ENCODE results near the gene MICAL3.
A peak's percentile ranks its signal among the peaks of the same experiment; 100 is the strongest.
"Not testable (repeated sequence)": the region's sequence is repeated elsewhere in the genome, so short reads cannot be mapped to it uniquely, and the experiment has no call there.

The MICAL3 gene

GRCh38 chr22:18060646-18061620 lies 36.6 kb upstream of the MICAL3 start:
- in situ Hi-C loops (cut with HindIII; ENCODE audit: low pct_ligation_motif_present, low pct_unique_long_range_greater_than_20kb, low sequenced_read_pairs), result no loop called here
- DNase-seq, result peak; percentile 97

GRCh38 chr22:18059991-18060390 lies 35.6 kb upstream of the MICAL3 start:
- in situ Hi-C loops (cut with HindIII; ENCODE audit: low pct_ligation_motif_present, low pct_unique_long_range_greater_than_20kb, low sequenced_read_pairs), result no loop called here
- no peak for DNase-seq

- in situ Hi-C loops (cut with HindIII; ENCODE audit: low pct_ligation_motif_present, low pct_unique_long_range_greater_than_20kb, low sequenced_read_pairs), result no loop called here
- no peak for DNase-seq
Observed at GRCh38 chr22:18059473-18059872, 35.1 kb upstream of the MICAL3 start.

GRCh38 chr22:18059094-18059417 lies 34.7 kb upstream of the MICAL3 start:
- DNase-seq, result no peak
- in situ Hi-C loops (cut with HindIII; ENCODE audit: low pct_ligation_motif_present, low pct_unique_long_range_greater_than_20kb, low sequenced_read_pairs), result no loop called here

GRCh38 chr22:18058371-18059093 lies 34.2 kb upstream of the MICAL3 start:
- in situ Hi-C loops (cut with HindIII; ENCODE audit: low pct_ligation_motif_present, low pct_unique_long_range_greater_than_20kb, low sequenced_read_pairs), result no loop called here
- DNase-seq, result no peak

DNA sequence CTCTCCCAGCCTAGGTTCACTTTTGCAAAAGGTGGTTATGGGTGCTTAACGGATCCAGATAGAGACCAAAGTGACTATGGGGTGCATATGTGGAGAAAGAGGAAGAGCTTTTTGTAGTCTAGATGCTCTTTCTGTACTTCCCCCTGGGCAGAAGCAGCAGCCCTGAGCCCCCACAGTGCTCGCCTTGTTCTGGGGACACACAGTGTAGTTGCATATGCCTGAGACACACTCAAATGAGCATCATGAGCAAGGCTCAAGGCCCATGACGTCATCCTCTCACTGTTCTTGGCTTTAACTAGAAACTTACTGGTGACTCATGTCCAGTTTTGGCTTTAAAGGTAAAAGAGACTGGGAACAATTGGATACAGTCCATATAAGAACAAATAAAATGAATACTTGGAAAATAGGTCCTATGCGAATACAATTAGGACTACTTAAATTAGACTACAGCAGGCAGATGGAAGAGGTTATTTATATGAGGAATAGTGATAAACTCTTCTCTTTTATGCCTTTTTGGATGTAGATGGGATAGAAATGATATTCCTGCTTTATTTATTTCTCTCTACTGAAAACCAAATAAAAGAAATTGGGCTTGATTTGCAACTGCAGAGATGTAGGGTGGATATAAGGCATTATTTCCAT lies 33.3 kb upstream of the MICAL3 start:
- peak; percentile 91 for DNase-seq
- in situ Hi-C loops (cut with HindIII; ENCODE audit: low pct_ligation_motif_present, low pct_unique_long_range_greater_than_20kb, low sequenced_read_pairs), result no loop called here

DNA sequence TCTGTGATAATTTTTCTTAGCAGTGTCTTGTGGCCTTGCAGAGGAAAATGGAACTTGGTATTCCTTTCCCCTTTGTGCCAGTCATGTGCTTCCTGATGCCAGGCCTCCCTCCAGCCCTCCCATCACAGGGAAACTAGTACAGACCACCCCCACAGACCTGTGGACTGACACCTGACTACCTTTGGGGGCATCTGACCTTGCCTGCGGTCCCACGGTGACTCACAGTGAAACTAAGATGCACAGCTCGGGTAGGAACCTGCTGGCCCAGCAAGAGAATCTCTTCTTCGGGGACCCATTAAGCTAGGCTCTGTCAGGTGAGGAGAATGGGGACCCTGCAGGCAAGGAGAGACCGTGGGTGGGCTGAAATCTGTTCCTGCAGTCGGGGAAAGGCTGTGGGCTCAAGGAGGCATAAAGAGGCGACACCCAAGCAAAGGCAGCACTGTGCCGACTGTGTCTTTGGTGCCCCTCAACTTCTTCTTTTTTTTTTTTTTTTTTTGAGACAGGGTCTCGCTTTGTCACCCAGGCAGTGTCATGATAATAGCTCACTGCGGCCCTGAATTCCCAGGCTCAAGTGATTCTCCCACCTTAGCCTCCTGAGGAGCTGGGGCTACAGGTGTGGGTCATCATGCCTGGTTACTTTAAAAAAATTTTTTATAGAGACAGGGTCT lies 32.6 kb upstream of the MICAL3 start:
- in situ Hi-C loops (cut with HindIII; ENCODE audit: low pct_ligation_motif_present, low pct_unique_long_range_greater_than_20kb, low sequenced_read_pairs), result no loop called here
- no peak for DNase-seq

DNA sequence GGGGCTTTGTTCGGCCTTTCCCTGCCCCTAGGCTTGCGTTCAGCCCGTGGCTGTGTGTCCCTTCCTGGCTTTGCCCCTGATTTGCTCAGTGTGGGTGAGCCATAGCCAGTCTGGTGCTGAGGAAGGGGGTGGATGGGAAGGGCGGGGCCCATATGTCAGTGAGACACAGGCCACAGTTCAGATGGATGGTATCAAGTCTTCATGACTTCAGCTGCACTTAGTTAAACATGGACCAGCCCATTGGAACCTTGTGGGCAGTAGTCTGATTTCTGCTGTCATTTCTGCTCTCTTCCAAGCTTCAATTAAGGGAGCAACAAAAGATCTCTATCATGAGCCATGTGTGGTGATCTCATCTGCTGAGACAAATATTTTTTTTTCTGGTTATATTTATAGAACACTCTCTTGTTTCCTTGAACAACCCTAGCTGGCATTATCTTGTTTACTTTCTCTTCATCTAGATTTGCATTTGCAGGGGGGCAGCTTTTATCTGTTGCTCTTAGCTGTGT lies 31.9 kb upstream of the MICAL3 start:
- no peak for DNase-seq
- in situ Hi-C loops (cut with HindIII; ENCODE audit: low pct_ligation_motif_present, low pct_unique_long_range_greater_than_20kb, low sequenced_read_pairs), result no loop called here

DNA sequence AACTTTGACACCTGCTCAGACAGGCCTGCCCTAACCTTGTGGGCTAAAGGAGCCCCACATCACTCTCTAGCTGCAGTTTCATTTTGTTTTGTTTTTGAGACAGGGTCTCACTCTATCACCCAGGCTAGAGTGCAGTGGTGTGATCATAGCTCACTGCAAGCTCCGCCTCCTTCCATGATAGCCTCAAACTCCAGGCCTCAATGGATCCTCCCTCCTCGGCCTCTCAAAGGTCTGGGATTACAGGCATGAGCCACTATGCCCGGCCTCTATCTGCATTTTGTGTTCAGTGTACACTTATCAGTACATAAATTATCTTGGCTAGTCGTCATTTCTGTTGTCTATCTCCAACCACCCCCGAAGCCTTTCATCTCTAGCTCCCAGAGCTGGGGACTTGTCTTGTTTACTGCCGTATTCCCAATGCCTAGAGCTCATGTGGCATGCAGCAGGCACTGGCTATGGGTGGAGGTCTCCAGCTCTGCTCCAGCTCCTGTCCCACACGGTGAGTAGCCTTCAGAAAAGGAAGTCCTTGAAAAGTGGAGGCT lies 31.3 kb upstream of the MICAL3 start:
- in situ Hi-C loops (cut with HindIII; ENCODE audit: low pct_ligation_motif_present, low pct_unique_long_range_greater_than_20kb, low sequenced_read_pairs), result no loop called here
- no peak for DNase-seq

GRCh38 chr22:18053216-18053946 lies 29.0 kb upstream of the MICAL3 start:
- in situ Hi-C loops (cut with HindIII; ENCODE audit: low pct_ligation_motif_present, low pct_unique_long_range_greater_than_20kb, low sequenced_read_pairs); DNase-seq: not testable (repeated sequence)

DNA sequence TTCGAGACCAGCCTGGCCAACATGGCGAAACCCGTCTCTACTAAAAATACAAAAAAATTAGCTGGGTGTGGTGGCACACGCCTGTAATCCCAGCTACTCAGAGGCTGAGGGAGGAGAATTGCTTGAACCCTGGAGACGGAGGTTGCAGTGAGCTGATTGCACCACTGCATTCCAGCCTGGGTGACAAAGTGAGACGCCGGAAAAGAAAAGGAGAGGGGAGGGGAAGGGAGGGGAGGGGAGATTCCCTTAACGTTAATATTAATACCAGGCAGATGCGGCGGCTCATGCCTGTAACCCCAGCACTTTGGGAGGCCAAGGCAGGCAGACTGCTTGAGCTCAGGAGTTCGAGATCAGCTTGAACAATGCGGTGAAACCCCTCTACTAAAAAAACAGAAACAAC lies 26.8 kb upstream of the MICAL3 start:
- in situ Hi-C loops (cut with HindIII; ENCODE audit: low pct_ligation_motif_present, low pct_unique_long_range_greater_than_20kb, low sequenced_read_pairs); DNase-seq: not testable (repeated sequence)

- DNase-seq, result no peak
- in situ Hi-C loops (cut with HindIII; ENCODE audit: low pct_ligation_motif_present, low pct_unique_long_range_greater_than_20kb, low sequenced_read_pairs), result no loop called here
Observed at GRCh38 chr22:18050065-18050464, 25.7 kb upstream of the MICAL3 start.

DNA sequence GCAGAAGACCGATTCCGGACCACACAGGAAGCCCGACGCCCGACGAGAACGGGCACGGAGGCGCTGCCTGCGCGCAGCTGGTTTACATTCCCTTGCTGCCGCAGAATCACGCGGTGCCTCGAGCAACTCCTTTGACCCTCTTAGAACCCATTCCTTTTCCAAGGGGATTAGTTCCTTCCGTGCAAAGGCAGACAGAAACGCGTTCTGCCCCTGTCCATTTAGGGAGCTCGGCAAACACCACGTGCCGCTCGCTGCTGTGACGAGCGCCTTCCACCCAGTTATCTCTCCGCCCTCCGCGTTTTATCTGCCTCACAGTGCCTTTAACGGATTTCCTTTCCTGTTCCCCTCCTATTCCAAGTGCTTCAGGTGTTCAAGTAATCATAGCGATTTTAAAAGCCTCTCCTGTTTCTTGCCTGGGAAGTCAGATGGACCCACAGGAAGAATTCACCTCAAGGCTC lies 24.1 kb upstream of the MICAL3 start:
- DNase-seq, result no peak
- in situ Hi-C loops (cut with HindIII; ENCODE audit: low pct_ligation_motif_present, low pct_unique_long_range_greater_than_20kb, low sequenced_read_pairs), result no loop called here

GRCh38 chr22:18048041-18048440 lies 23.7 kb upstream of the MICAL3 start:
- no peak for DNase-seq
- in situ Hi-C loops (cut with HindIII; ENCODE audit: low pct_ligation_motif_present, low pct_unique_long_range_greater_than_20kb, low sequenced_read_pairs), result no loop called here

GRCh38 chr22:18045794-18046193 lies 21.4 kb upstream of the MICAL3 start:
- in situ Hi-C loops (cut with HindIII; ENCODE audit: low pct_ligation_motif_present, low pct_unique_long_range_greater_than_20kb, low sequenced_read_pairs), result no loop called here

DNA sequence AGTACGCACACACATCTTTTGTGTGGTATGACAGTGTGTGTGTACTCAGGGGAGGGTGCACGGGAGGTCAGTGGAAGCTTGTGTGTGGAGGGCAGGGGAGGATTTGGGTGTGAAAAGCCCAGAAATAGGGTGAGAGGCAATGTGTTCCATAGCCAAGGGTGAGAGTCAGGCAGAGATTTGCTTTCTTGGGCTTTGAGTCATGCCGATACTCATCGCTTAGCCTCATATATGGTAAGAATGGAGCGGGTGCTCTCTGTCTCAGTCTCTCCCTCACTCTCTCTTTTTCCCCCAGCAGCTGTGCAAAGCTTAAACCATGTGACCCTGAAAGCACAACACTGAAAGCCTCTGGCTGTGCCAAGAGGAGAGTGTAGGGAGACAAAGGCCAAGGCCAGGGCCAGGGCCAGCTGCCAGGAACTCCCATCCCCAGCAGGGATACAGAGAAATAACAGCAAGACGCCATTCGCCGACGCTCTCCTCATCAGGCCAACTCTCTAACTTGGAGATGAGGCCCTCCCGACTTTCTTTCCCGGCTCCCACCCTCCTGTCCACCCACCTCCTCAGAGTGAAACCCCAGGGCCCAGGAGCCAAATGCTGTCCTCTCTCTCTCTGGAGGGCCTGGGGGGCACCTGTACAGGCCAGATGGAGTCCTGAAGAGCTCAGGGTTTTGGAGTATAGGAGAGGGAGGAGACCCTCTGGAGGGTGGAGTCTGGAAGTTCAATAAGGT lies 20.3 kb upstream of the MICAL3 start:
- no peak for DNase-seq
- in situ Hi-C loops (cut with HindIII; ENCODE audit: low pct_ligation_motif_present, low pct_unique_long_range_greater_than_20kb, low sequenced_read_pairs), result no loop called here

More at GRCh38 chr22:18045794-18046193, 21.4 kb upstream of the MICAL3 start:
- DNase-seq, result no peak

DNA sequence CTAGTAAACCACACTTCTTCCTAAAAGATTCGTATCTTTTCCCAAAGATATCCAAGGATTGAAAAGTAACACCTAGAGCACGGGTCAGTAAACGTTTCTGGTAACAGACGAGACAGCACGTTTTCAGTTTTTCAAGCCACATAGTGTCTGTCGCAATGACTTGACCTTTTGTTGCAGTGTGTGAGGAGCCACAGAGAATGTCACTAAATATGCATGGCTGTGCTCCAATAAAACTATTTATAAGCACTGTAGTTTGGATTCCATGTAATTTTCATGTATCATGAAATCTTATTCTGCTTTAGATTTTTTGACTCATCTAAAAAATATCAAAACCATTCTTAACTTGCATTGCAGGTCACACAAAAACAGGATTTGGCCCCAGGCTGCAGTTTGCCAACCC lies 18.3 kb upstream of the MICAL3 start:
- in situ Hi-C loops (cut with HindIII; ENCODE audit: low pct_ligation_motif_present, low pct_unique_long_range_greater_than_20kb, low sequenced_read_pairs), result no loop called here

More for the DNA sequence above, 18.3 kb upstream of the MICAL3 start:
- DNase-seq, result no peak

All from ACHN (cell line).